PFSK-1 (cell line): Measurements from ENCODE around the gene PHETA1.

Experiments used
- POLR2AphosphoS5 ChIP-seq: IDR thresholded peaks from 2 replicates; pipeline ENCODE4 v1.6.1; 2012; ENCODE audit warnings: low read depth, mild to moderate bottlenecking, control low read depth, low read length, moderate library complexity
- REST ChIP-seq, 2 experiments: IDR thresholded peaks; 2 replicates each; pipeline versions ENCODE4 v1.6.1 to v1.8.0; 2011 to 2012; ENCODE audit warnings: low read depth in 2 of 2, low read length in 2 of 2, control low read depth in 1 of 2, inconsistent platforms in 1 of 2, mild to moderate bottlenecking in 1 of 2, moderate library complexity in 1 of 2; ENCODE audit not compliant: insufficient read depth in 1 of 2
- SIN3A ChIP-seq: IDR thresholded peaks from 2 replicates; pipeline ENCODE4 v1.6.1; 2012; ENCODE audit warnings: mild to moderate bottlenecking, low read length, moderate library complexity, borderline replicate concordance; ENCODE audit not compliant: insufficient read depth

GRCh38 chr12:111412007-111412829 is 43.3 kb upstream of the PHETA1 start:
- TF ChIP-seq REST (IDR thresholded peaks at IDR 0.05; ENCODE audit: insufficient read depth in 1 of 2, low read depth in 2 of 2, low read length in 2 of 2) = no peak
- no peak for TF ChIP-seq POLR2AphosphoS5
- no peak for TF ChIP-seq SIN3A
